Hippocampal formation (tissue), 2 donors: ENCODE data around the gene ZNF462.

Experiments used
- DNase-seq, 2 donors: peaks; one replicate each; lab custom pipeline; 2025; lab: John Stamatoyannopoulos, UW

Gene ZNF462

DNA sequence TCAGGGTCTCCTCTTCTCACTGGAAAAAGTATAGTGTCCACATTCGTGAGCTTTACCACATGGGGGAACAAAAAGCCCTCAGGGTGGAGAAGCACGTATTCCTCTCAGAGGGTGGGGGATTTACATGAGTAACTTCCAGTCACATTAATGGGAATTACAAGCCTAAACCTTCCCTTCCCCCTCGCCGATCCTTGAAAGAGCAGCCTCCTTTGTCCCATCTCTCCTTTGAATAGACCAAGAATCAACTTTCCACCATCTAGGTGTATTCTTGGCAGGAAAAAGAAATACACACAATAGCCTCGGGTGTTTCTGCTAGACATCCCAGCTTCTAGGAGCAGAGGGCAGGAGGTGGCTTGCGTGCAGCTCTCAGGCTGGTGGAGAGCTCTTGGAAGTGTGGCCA lies 144.4 kb downstream of the ZNF462 start:
- DNase-seq = no peak

DNA sequence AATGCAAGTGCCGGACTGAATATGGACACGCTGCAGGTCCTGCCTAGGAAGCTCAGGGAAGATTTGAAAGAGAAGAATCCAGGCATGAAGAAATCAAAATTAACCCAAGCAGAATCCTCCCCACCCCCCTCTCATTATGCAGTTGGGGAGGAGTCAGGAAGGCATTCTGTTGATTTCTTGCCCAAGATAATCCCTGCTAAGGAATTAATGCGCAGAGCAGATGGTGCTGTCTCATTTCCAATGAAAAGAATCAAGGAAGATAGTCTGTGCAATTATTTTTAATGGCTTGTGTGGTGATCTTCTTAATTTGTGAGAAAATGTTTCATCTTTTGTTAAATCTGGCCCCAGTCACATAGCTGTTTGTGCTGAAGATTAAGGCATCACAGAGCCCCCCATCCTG lies 145.0 kb downstream of the ZNF462 start:
- DNase-seq = no peak

DNA sequence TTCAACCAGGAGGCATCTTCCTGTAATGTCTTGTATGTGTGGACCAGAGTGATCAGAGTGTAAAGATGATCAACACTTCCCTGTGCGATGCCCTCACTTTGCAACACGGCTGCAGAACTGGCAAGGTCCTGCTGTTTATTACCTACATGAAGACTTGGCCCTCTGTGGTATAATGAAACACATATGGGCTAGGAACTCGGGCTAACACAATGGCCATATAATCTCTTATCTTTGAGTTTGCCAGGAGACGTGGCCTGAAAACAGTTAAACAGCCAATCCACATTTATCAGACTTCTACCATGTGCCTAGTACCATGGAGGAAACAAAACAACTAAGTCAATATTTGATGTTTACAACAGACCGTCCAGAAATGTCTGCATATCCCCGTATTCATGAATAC lies 145.5 kb downstream of the ZNF462 start:
- DNase-seq = no peak

DNA sequence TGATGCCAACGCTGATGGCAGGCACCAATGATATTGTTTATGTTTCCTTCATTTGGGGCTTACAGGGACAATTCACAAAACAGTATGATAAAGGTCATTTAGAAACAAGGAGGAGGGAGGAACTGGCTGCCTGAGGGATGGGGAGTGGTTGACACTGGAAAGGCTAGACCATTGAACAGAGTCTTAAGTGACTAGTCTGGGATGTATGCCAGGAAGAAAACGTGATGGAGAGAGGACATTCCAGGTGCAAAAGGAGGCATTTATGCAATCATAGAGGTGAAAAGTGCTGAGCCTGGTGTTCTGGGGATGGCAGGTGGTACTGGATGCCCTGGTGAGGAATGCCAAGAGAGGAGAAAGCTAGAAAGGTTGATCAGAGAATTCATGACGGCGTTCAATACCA lies 153.4 kb downstream of the ZNF462 start:
- no peak for DNase-seq

DNA sequence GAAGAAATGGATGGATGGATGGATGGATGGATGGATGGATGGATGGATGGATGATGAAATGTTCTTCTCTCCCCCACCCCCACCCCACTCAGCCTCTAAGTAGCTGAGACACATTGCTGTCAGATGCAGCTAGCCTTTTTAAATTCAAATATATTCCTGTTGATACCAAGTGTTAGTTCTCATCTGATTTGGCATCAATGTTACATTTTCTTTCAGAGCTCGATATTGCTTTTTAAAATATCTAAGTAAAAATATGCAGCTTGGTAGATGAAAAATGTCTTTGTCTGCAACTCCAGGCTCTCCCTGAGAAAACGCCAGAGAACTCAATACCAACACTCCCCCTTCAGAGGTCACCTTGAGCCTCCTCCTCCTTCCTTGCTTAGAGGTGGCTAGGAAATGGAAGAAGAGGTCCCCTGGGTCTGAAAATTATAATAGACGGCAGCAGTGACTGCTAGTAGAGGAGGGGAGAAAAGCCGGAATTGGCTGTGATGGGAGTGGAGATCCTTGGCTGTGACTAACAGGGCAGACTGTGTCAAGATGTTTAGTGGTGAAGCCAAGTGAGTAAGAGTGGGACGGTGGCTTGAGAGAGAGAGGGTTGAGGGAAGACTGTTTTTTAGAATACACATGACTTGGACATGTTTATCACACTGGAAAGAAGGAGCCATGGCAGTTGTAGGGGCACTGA lies 156.0 kb downstream of the ZNF462 start:
- no peak for DNase-seq

DNA sequence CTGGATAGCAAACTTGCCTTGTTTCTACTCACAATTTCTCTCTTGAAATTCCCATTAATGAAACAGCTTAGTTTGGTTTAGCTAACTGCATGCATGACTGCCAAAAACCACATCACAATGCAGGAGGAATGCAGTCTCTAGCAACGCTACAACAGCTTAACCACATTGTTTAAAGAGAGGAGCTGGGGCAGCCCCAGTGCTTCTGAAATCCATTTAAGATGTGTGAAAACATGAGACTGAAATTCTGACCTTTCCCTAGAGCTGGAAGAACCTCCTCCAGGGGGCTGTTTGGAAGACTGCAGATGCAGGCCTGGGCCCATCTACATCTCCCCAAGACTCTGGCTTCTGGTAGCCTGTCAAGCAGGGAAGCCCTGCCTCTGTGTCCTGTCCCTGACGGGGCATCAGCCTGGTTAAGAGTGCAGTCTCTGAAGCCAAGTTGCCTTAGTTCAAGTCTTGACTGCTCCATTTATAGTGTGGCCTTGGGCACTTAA lies 157.1 kb downstream of the ZNF462 start:
- DNase-seq = no peak

DNA sequence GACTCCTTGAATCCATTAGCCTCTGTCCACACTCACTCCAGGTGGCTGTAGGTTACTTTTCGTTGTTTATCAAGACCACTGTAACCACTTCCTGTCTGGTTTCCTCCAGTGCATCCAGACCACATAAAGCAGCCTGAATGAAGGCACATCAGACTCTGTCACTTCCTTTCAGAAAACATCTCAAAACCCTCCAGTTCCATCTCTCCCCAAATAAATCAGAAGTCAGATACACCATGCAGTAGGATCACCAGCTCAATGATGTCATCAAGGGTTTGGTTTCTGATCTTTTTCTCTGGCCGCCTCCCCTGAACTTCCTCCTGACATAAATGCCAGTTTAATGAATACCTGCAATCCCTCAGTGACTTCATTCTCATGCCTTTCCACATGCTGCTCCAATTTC lies 161.2 kb downstream of the ZNF462 start:
- DNase-seq = no peak

DNA sequence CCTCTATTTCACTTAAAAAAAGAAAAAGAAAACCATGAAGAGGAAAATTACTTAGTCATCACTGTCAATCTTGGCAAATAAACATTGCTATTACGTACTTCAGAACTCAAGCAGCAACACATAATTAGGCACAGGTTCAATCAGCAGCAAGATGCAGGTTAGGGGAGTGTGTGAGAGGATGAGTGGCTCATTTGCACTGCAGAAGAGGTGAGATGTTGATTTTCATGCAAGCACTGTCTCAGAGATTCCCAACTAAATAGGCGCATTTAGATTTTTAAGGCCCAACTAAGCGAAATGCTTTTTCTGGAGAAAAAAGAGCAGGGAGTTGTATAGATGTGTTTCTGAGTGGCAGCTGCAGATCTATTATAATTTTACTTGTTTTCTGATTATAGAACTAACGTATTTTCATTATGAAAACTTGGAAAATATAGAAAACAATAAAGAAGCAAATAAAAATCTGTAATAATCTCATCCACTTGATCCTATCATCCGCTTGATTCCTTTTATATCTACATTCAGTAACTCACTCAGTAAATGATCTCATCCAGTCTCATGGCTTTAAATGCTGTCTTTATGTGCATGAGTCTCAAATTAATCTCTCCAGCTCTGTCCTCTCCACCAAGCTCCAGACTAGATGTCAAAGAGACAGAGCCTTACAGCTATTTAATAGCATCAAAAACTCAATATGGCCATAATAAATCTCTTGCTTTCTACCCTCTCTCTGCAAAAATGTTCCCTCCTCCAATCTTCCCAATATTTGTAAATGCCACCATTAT lies 162.5 kb downstream of the ZNF462 start:
- DNase-seq = no peak

DNA sequence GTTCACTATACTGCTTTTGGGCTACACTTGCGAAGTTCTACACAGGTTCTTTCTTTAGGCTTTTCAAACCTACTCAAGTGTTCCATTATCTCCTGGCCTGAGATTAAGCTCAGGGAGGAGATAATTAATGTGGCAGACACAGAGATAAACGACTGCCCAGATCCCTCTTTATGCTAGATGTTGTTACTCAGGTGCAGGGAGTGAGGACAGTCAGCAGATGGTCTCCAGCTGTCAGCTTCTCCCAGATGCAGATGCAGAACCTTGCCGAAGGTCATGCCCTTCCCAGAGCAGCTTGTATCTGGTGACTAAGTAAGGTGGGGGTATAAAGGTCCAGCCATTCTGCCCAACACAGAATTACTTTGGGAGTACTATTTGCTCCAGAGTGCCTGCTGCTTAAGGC lies 166.2 kb downstream of the ZNF462 start:
- no peak for DNase-seq

DNA sequence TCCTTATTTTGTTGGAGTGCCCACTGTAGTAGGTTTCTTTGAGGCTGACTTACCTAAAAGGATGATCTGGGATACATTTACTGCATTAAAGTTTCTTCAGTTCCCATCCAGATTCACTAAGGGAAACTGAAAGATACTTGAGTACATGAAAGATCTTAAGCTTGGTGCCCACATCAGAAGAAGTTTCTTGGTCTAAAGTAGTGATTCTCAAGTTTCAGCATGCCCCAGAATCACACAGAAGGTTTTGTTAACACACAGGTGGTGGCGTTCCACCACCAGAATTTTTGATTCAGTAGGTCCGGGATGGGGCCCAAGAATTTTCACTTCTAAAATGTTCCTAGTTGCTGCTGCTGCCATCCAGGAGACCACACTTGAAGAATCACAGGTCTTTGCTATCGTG lies 171.0 kb downstream of the ZNF462 start:
- DNase-seq = no peak

DNA sequence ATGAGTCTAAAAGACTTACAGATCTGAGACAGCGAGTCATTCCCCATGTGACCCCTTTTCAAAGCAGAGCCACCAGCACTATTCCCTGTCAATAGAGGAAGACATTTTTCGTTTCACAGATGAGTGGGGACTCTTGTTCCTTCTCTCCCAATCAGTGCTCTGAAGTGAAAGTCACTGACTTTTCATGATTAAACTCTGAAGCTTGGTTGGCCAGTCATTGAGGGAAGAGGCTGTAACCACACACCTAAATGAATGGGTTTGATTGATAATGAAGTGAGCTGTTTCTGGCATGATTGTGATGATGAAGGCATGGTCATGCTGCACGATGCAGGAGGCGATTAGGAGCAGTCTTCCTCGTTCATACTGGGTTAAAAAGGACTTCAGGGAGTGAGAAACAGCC lies 171.9 kb downstream of the ZNF462 start:
- no peak for DNase-seq

DNA sequence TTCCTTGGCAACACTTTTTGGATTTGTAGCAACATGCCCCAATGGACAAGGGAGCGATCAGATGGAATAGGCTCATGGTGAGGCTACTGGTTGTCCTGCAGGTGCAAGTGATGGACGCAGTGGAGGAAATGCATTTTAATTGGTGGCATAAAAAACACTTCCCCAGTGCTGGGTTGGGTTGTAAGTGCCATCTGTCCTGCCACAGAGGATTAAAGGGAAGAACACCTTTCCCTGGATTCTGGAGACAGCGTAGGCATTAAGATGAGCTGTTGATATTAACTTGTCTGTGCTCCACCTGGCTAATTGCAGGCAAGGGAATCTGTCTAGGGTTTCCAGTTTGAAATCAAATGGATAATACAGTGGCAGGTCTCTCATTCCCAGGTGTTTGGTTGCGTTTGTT lies 173.4 kb downstream of the ZNF462 start:
- DNase-seq = no peak

DNA sequence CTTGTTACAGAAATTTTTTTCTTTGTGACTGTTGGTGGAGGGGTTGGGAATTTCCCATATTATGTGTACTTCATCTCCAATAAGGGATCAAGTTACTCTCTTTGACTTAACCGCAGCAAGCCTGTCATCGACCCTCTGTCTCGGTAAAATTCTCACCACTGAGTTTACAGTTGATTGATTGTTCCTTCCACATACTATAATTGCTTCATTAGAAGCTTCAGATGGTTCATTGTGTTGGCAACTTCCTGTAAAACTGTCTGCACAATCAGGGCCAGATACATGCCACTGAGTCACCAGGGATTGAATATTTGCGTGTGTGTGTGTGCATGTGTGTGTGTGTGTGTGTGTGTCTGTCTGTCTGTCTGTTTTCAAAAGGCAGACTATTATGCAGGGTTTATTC lies 176.6 kb downstream of the ZNF462 start:
- DNase-seq = no peak

DNA sequence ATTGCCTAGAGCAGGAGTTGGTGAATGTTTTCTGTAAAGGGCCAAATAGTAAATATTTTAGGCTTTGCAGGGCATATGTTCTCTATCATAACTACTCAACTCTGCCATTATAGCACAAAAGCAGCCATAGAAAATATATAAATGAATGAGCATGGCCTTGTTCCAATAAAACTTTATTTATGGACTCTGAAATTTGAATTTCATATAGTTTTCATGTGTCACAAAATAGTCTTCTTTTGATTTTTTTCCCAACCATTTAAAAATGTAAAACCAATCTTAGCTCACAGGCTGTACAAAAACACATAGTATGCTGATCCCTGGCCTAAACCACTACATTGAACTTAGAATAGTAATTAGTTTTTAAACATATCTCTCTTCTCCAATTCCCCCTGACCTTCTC lies 179.6 kb downstream of the ZNF462 start:
- DNase-seq = no peak

DNA sequence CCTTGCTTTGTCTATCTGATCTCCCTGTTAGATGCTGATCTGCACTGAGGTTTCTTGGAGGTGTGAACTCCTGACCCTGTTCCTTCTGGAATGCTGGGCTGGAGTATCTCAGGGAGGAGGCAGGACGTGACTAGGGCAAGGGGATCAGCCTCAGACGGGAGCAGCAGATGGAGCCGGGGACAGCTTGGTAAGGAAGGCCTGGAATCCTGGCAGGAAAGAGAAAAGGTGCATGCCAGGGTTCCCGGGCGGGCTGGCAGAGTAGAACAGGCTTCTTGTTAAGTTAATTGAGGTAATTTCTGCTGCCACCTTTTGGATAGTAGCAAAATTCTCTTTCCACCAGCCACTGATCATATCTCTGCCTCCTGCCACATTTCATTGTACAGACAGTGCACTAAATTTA lies 180.9 kb downstream of the ZNF462 start:
- peak in 1 of 2 donors; percentile 5 for DNase-seq

DNA sequence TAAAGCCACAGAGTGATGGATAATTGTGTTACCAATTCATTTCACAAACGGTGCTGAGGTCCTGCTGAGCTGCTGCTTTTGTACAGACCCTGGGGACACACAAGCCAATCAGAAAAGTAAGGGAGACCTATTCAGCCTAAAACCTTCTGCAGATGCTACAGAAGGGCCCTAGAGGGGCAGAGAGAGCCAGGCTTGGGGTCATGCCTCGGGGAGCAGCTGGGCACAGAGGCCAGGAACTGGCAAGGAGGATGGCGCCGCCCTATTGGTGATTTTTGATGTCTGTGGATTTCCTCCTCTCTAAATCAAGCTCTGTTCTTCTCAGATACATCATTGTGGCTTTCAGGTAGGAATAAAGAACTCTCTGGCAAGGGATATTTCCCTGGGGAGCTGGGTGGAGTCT lies 181.9 kb downstream of the ZNF462 start:
- no peak for DNase-seq

DNA sequence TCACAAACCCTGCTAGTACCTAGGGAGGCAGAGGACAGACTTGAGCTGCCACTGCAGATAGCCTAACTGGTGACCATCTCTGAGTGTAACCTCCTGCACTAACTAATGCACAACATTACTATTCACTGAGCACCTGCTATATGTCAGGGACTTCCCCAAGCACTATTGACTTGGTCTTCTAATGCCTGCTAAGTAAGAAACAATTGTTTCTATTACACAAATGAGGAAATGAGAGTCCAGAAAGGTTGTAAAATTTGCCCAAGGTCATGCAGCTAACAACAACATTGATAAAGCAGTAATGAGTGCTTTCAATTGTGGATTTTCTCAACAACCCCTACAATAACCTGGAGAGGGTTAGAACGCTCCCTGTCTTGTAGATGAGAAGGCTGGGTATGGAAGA lies 183.7 kb downstream of the ZNF462 start:
- DNase-seq = no peak

DNA sequence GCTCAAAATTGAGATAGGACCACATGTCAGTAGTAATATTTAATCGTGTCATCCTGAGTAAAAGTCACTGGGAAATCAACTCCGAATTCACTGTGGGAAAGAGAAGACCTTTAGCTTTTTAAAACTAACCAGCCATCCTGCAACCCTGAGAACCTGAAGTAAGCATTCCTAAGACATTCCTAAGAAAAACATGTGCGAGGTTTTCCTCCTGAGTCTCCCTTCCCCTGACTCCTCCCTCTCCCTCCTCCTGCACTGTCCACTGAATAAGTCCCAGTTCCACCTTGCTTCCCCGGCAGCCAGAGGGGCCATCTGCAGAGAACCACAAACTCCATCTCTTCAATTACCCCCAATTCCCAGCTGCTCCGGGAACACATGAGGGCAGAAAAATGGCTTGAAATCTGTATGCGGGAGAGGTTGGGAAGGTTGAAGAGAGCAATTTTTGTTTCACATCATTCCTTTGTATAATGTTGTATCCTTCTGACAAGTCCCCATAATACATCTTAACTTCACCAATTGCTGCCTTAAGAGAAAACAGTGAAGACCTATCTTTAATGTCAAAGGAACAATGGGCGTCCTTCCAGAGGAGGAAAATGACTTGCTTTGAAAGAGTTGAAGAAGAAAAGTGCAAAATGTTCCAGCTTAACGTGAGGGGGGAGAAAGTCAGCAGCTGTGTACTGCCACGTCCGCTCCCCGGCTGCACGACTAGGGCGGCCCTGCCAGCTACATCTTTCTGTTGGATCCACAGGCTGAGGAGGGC lies 186.3 kb downstream of the ZNF462 start:
- no peak for DNase-seq

DNA sequence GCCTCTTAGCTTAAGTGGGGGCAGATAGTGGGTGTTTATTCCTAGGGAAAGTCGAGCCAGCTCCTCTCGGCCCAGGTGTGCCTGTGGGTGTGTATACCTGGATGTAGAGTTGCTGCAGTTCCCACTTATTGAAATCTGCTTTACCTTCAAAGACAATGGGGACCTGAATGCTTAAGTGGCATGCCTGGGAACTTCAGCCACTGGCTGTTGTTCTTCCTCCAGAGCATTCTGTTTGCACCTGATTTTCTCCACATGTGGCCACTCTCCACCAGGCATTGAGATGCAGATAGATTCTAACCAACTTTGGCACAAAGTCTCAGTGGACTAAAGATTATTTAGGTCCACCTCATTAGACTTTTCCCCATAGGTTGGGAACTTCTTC lies 186.8 kb downstream of the ZNF462 start:
- no peak for DNase-seq

DNA sequence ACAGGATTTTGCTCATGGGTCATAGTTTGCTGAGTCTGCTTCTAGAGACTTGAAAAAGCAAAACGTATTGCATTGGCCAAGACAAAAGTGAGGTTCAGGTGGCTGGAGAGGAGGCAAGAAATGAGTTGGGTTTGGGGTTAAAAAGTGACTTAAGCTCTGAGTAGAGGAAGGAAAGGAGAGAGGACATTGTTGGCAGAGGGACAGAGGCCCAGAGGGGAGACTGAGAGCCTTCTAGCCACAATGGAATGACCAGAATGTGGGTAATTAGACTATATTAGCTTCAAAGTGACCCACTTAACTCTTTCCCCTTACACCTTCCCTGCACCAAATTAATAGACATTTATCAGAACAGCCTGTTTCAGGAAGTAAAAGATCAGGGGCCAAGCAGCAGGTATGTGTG lies 188.4 kb downstream of the ZNF462 start:
- DNase-seq = no peak

DNA sequence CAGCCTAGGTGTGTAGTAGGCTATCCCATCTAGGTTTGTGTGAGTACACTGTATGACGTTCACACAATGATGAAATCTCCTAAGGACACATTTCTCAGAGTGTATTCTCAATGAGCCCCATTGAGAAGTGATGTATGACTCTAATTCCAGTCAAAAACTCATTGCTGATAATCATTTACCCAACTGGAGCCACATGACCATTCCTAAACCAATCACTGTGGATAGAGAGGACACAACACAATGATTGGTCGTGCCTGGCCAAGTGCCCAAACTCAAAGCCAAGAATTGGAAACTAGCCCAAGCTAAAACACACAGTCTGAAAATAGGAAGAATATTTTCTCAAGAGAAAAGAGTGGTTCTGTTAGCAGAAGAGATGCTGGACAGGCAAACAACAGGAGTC lies 191.2 kb downstream of the ZNF462 start:
- DNase-seq = no peak

DNA sequence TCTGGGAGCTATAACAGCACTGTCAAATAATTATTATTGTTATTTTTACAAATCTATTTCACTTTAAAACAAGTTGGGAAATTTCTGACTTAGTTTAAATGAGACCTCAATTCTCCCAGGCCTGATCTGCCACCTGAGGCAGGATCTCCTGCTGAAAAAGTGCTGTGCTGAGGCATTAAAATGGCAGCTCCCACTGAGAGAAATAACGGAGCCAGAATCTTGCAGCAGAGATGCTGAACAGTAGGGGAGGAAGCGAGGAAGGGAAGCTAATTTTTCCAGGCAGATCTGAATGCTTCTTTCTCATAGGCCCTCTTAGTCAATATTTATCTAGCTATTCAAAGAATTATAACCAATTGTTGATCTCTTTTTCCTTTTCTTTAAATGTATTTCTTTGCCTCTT lies 196.3 kb downstream of the ZNF462 start:
- no peak for DNase-seq

DNA sequence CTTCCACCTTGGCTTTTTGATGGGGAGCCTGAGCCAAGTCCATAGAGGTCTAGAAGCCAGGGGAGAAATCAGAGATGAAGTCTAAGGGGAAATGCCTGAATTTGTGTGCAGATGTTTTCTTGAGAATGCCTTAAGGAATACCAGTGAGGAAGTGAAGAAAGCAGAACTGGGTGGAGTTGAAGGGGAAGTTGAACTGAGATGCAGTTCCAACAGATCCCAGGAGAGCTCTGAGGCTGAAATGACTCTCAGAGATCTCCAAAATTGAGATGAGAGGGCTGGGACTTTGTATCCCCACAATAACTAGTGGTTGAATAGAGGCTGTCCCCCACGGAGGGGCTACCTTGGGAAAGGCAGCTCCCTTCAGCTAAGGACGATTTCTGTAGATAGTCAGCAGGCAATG lies 197.1 kb downstream of the ZNF462 start:
- no peak for DNase-seq
